OCI-LY3 (cell line): Measurements from ENCODE around the gene SGCA.

Experiments
- CTCF ChIP-seq: fragments of 200-600, 300-600 bp; sonication (generic); IDR thresholded peaks from 2 replicates; pipeline ENCODE4 v1.5.1; 2014; ENCODE audit warnings: antibody characterized with exemption, low read length, low read depth
- EZH2phosphoT487 ChIP-seq: fragments of 200-600 bp; shearing (Covaris generic); IDR thresholded peaks from 2 replicates; pipeline ENCODE4 v1.6.1; 2018; ENCODE audit warnings: antibody characterized with exemption, mixed run types, low read depth

- TF ChIP-seq CTCF (no peak), EZH2phosphoT487 (no peak)
Observed at GRCh38 chr17:50181591-50182560, 16.1 kb downstream of the SGCA start.
